ENCODE data around the gene PID1. TPM values are rescaled to one million over a fixed set of nuclear protein-coding genes. Genes with fewer than 3 reads are reported as not detected.
A peak's percentile ranks its signal among the peaks of the same experiment; 100 is the strongest.
"Not testable (repeated sequence)": the region's sequence is repeated elsewhere in the genome, so short reads cannot be mapped to it uniquely, and the experiment has no call there.

PID1 gene
- polyA plus RNA-seq, 12 donors = 18.8 to 51.2 (median 29.6) TPM; not detected in 1

DNA sequence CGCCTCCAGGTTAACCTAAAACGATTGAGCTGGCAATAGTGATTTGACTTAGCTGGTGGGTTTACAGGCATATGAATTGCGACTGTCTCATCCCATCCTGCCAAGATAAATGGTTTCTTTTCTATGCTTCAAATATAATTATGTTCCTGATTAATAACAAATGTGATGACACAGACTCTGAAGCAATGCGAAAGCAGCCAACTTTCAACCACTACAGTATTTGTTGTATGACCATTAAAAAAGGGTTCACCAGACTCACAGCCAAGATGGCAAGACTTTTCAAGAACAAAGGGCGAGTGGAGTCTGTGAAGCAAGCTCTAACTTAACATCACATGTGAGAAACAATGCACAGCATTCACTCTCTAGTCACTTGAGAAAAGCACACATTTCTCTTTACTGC is 186.6 kb downstream of the PID1 start:
- peak; percentile 25 for DNase-seq

GRCh38 chr2:229083606-229084340 is 187.3 kb downstream of the PID1 start:
- no peak for DNase-seq

- DNase-seq = no peak
Measured at GRCh38 chr2:229081411-229081810, 189.7 kb downstream of the PID1 start.

- no peak for DNase-seq
Measured at GRCh38 chr2:229080172-229080571, 190.9 kb downstream of the PID1 start.

DNA sequence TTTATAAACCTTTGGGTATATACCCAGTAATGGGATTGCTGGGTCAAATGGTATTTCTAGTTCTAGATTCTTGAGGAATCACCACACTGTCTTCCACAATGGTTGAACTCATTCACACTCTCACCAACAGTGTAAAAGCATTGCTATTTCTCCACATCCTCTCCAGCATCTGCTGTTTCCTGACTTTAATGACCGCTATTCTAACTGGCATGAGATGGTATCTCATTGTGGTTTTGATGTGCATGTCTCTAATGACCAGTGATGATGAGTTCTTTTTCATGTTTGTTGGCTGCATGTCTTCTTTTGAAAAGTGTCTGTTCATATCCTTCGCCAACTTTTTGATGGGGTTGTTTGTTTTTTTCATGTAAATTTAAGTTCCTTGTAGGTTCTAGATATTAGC is 194.2 kb downstream of the PID1 start:
- not testable (repeated sequence) for DNase-seq

DNA sequence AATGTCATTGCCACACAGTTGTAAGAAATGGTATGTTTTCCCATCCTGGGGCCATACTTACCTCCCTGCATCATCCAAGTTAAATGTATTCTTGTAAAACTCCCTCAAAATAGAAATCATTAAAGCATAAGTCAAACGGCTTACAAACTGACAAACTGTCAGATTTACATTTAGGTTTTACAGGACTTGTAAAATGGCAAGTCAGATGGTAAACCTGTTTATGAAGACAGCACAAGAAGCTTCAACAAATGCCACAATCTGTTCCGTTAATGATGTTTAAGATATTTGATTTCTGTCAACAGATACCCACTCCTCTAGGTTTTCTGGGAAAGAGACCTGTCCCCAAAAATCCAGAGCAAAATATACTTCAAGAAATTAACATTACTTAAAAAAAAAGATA is 197.2 kb downstream of the PID1 start:
- no peak for DNase-seq

- DNase-seq = no peak
Measured at GRCh38 chr2:229071292-229071976, 199.7 kb downstream of the PID1 start.

DNA sequence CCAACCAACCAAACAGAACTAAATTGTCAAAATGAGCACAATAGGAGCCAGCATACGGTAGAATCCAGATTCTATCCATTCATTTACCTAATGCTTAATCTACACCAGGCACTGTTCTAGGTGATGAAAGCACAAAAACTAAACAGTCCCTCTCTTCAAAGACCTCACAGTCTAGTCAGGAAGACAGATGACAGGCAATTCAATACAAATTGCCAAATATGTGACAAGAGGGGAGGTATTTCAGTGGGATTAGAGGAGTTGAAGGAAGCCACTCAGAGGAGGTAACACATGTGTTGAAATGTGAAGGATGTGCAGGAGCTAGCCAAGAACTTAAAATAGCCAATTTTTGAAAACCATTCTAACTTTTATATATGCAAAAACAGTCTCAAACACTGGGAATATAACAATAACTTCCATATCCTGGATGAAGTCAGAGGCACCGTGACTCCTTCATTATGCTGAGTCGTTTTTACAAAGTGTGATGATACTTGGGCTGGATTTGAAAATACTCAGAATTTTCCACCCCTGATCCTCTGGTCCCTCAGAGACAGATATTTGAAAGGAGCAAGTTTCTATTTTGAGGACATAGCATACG is 204.9 kb downstream of the PID1 start:
- no peak for DNase-seq

- no peak for DNase-seq
Measured at GRCh38 chr2:229064749-229065148, 206.3 kb downstream of the PID1 start.

GRCh38 chr2:229060147-229060546 is 210.9 kb downstream of the PID1 start:
- no peak for DNase-seq

DNA sequence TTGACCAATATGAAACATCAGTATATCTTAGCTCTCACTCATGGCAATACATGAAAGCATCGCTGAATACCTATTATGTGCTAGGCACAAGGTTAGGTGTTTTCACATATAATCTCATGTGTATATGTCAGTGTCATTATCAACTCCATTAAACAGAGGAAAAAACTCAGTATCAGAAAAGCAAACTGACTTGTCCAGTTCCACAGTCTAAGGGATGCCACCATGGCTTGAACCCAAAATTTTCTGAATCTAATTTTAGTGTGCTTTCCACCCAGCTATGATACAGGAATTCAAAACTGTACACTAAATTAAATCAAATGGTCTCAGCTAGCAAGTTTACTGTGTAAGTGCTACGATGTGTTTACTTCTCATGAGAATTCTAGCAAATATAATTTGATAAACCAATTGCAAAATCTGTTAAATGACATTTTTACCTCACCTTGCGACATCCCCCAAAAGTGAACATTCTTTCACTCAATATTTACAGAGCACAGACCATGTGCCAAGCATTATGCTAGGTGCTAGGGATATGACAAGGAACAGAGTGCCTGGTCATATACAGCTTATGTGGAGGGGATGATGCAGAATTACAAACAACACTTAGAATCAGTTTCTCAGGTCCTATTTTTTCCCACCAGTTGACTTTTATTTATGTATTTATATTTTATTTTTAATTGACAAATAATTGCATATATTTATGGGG is 211.6 kb downstream of the PID1 start:
- DNase-seq = no peak

GRCh38 chr2:229057976-229058553 is 213.0 kb downstream of the PID1 start:
- no peak for DNase-seq

DNA sequence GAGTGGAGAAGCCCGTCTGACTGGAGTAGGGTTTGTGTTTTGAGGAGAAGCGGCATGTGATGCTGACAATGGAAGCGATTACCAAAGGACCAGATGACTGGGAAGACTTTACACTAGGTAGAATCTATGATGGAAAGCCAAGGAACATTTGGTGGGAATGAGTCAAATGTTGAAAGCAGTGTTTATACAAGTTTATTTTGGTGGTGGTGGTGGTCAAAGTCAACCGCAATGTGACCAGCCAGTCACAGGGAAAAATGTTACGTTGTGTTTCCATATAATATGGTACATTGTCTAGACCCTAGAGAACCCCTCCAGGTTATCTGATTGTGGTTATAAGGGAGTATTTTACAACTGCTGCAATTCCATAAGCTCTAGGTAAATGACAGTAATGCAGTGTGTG is 216.8 kb downstream of the PID1 start:
- no peak for DNase-seq

DNA sequence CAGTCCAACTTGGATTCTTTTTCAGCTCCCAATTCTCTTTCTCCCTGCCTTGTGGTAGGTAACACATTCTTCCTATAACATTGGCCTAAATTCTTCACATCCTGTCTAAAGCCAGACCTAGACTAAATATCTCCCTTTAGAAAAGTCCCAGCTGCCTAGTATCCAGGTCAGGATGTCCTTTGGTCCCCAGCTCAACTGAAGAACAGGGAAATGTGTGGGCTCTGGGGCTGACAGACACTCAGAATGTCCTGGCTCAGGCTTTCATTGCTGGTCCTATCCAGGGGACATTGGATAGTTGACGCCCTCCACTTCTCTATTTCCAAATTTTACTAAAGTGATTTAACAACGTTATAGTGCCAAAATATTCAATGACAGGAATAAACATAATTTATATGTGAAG is 219.3 kb downstream of the PID1 start:
- DNase-seq = no peak

DNA sequence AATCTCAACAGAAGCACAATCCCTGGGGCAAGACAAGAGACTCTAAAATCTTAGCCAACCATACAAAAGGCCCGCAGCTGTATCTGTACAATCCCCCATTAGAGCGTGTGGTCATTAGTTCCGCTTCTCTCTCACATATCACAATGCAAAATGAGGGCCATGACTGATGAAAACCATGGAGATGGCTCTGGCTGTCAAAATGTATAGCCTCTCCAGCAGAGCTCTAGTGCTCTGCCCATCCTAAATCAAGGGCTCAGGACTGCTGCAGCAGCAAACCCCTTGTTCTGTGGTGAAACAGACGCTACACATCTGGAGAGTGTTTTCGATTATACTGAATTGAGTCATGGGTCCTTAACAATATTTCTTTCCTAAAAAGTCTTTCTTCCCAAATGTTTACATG is 221.0 kb downstream of the PID1 start:
- DNase-seq = peak; percentile 17

DNA sequence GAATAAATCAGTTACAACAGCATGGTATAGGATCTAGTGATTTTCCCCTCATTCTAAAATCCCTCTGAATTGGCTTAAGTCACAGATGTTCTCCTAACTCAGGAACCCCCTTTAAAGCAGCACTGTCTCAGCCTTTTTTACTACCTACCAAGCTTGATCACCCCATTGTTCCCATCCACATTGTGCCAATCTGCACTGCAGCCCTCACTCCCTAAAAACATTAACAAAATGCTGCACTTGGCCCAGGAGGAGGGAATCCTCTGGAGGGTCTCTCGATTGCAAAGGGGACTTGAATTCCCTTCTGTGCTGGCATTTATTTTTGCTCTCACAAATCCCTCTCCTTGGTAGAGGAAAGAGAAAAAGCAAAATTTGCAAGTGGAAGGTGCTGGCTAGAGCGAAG is 223.0 kb downstream of the PID1 start:
- DNase-seq = no peak

GRCh38 chr2:229045671-229046070 is 225.4 kb downstream of the PID1 start:
- no peak for DNase-seq

DNA sequence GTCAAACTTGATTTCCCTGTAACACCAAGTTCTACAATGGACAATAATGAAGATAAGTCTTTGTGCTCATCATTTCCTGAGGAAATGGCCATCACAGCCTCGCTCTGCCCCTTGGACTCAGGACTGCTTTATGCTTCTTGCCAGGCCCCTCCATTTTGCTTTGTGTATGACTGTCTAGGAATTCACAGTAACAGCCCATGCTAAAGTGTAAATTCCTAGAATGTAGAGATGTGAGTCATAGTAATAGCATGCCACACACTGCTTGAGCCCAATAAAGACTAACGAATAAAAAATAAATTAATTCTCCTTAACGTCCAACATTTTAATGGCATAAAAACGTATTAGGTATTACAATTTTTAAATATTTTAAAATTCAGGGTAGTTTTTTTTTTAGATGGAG is 226.5 kb downstream of the PID1 start:
- no peak for DNase-seq

- DNase-seq = peak; percentile 14
Measured at GRCh38 chr2:229043681-229044080, 227.4 kb downstream of the PID1 start.

DNA sequence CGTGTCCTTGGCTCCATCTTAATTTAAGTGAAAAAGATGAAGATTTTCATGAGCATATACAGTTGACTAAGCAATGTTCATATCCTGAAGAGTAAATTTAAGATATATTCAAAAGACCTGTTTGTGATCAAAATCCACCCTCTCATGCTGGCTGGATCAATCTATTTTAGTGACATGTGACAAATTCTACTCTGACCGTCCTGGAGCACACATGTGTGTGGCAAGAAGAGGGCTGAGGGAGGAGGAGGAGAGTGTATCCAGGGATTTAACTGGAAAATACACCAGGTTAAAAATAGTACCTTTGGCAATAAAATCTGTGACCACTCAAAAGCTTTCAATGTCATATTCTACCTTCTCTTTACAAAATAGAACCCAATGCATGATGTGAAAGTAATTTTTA is 228.7 kb downstream of the PID1 start:
- no peak for DNase-seq

GRCh38 chr2:229041691-229042090 is 229.4 kb downstream of the PID1 start:
- DNase-seq = no peak

DNA sequence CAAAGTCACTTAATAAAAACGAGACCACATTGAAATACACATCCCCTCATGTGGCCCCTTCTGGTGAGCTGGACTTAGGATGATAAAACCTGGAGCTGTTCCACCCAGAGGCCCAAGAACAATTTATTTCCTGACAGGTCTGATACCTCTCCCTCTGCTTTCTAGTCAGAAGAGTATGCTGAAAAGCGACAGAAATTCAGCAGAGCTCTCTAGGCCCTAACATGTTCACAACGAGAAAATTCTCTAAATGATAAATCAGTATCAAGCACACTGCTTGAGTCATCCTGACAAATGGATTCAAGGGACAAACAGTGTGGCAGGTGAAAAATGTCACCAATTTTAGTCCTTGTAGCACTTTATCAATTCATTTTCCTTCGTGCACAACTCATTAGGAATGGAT is 233.5 kb downstream of the PID1 start:
- no peak for DNase-seq
